Mononuclear cell (primary cell): Measurements from ENCODE around the gene SLC22A12. TPM values are rescaled to one million over a fixed set of nuclear protein-coding genes. Genes with fewer than 3 reads are reported as not detected.
"Not testable (repeated sequence)": the region's sequence is repeated elsewhere in the genome, so short reads cannot be mapped to it uniquely, and the experiment has no call there.

Experiments
- H3K27me3 ChIP-seq: 2 replicates; pipeline ENCODE4 v1.6.0; 2011; ENCODE audit warnings: low read length, control low read depth; ENCODE audit not compliant: insufficient read depth
- H3K4me1 ChIP-seq: 2 replicates; pipeline ENCODE4 v1.5.1; 2011; ENCODE audit warnings: mild to moderate bottlenecking, low read length, control low read depth; ENCODE audit not compliant: insufficient read depth
- H3K4me3 ChIP-seq: 2 replicates; pipeline ENCODE4 v1.5.1; 2011; ENCODE audit warnings: mild to moderate bottlenecking, low read length, moderate library complexity
- H3K9me3 ChIP-seq: 2 replicates; pipeline ENCODE4 v1.5.1; 2011; ENCODE audit warnings: low read depth, mild to moderate bottlenecking, control low read depth, low read length
- total RNA-seq: library from RNA; depleted of rRNA; stranded (reverse); fragments of >200 nt; gene quantifications from one replicate; pipeline ENCODE4 v1.2.3, GENCODE V29; 2012

SLC22A12 gene
- total RNA-seq, 1 donor: not detected

- Histone ChIP-seq H3K9me3 (no peaks in the 10 kb centered on the region), H3K4me1 (no peaks in the 10 kb centered on the region), H3K4me3 (no peak overlapping the region), H3K27me3 (no peaks in the 10 kb centered on the region)
These were observed 525 bp downstream of the SLC22A12 start for GRCh38 chr11:64591257-64592233.

DNA sequence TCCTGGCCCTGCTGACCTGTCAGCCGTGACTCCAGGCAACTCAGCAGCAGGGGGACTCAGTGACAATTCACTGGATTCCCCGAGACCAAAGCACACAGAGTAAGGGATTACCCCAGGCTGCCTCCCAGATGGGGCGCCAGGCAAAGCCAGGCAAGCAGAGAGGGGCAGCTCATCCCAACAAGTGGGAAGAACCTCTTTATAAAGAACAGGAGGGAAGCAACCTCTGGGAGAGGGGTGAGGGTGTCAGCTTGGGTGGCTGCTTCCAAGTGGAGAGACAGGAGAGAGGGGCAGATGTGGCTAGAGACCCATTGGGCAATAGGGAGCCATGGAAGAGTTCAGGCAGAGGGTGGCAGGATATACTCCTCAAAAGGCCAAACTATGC, 1.2 kb downstream of the SLC22A12 start:
- no peak overlapping the region for H3K4me3 ChIP-seq
- no peaks in the 10 kb centered on the region for H3K27me3 ChIP-seq
- H3K9me3 ChIP-seq: no peaks in the 10 kb centered on the region
- H3K4me1 ChIP-seq: no peaks in the 10 kb centered on the region

DNA sequence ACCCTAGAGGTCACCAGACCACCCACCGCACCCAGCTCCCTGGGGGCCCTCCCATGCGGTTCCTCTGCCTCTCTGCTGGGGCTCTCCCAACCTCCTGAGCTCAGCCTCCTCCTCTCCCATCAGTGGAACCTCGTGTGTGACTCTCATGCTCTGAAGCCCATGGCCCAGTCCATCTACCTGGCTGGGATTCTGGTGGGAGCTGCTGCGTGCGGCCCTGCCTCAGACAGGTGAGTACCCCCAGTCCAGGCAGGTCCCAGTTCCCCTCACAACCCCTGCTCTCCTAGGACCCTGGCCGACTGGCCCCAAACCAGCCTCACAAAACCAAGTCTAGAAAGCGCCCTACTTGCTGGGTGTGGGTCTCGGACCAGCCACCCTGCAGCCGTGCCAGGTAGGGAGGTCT, 1.6 kb downstream of the SLC22A12 start:
- H3K4me3 ChIP-seq: no peak overlapping the region
- H3K4me1 ChIP-seq: no peaks in the 10 kb centered on the region
- H3K27me3 ChIP-seq: no peaks in the 10 kb centered on the region
- no peaks in the 10 kb centered on the region for H3K9me3 ChIP-seq

DNA sequence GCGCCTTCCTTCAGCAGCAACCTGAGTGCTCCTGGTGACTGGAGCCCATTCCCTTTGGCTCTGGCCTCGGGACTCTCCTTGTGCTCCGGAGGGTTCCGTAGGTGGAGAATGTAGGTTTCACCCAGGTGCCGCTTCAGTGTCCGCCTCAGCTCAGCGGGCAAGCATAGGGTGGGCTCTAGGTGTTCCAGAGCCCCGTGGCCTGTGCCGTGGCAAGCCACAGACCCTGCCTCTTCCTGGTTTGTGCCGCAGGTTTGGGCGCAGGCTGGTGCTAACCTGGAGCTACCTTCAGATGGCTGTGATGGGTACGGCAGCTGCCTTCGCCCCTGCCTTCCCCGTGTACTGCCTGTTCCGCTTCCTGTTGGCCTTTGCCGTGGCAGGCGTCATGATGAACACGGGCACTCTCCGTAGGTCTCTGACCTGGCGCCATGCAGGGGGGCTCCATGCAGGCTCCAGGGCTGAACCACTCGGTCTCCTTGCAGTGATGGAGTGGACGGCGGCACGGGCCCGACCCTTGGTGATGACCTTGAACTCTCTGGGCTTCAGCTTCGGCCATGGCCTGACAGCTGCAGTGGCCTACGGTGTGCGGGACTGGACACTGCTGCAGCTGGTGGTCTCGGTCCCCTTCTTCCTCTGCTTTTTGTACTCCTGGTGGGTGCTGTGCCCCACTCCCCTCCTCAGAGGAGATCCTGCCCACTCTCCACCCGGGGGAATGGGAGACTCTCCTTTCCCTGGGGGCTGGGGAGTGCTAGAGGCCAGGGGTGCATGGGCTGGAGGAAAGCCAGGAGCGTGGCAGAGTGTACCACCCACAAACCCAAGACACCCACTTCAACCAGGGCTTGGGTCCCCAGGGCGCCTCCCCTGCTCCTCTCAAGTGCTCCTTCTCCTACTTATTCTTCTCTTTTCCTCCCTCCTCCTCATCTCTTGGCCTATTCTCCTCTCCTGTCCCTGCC, 2.4 kb downstream of the SLC22A12 start:
- H3K9me3 ChIP-seq: no peaks in the 10 kb centered on the region
- H3K4me1 ChIP-seq: no peaks in the 10 kb centered on the region
- H3K27me3 ChIP-seq: no peaks in the 10 kb centered on the region

GRCh38 chr11:64594159-64594939, 3.3 kb downstream of the SLC22A12 start:
- H3K4me3 ChIP-seq: no peak overlapping the region
- no peaks in the 10 kb centered on the region for H3K4me1 ChIP-seq
- H3K27me3 ChIP-seq: no peaks in the 10 kb centered on the region
- no peaks in the 10 kb centered on the region for H3K9me3 ChIP-seq

More for the DNA sequence above, 2.4 kb downstream of the SLC22A12 start:
- no peak overlapping the region for H3K4me3 ChIP-seq

GRCh38 chr11:64595922-64596321, 4.9 kb downstream of the SLC22A12 start:
- H3K4me3 ChIP-seq, H3K4me1 ChIP-seq, H3K27me3 ChIP-seq, H3K9me3 ChIP-seq: not testable (repeated sequence)

GRCh38 chr11:64597671-64598101, 6.7 kb downstream of the SLC22A12 start:
- H3K9me3 ChIP-seq: no peaks in the 10 kb centered on the region
- H3K4me1 ChIP-seq: no peaks in the 10 kb centered on the region

DNA sequence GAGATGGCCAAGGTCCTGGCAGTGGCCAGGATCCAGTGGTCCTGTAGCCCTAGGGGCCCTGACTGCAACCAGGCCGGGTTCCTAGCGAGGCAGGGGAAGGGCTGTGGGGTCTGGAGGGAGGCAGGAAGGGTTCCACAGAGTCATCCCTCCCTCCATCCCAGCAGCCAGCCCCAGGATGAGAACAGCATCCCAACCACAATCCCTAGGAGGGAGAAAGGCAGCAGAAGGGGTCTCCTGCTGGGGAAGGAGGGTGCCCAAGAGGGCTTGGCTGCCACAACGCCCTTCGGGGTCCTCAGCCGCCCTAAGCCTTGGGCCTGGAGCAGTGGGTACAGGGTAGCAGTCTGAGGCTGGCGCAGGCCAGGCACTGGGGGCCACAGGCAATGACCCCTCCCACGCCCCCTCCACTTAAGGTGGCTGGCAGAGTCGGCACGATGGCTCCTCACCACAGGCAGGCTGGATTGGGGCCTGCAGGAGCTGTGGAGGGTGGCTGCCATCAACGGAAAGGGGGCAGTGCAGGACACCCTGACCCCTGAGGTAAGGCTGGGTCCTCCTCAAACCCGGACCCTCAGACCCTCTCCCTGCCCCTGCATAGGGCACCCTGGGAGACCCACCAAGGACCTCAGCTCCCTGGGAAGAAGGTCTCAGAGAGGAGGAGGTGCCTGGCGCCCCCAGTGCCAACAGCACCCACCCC, 7.2 kb downstream of the SLC22A12 start:
- Histone ChIP-seq H3K4me1 (no peaks in the 10 kb centered on the region), H3K9me3 (no peaks in the 10 kb centered on the region), H3K27me3 (no peaks in the 10 kb centered on the region), H3K4me3 (no peak overlapping the region)

More at GRCh38 chr11:64597671-64598101, 6.7 kb downstream of the SLC22A12 start:
- Histone ChIP-seq H3K27me3 (no peaks in the 10 kb centered on the region), H3K4me3 (no peak overlapping the region)

- H3K4me1 ChIP-seq: no peaks in the 10 kb centered on the region
- no peak overlapping the region for H3K4me3 ChIP-seq
- no peaks in the 10 kb centered on the region for H3K9me3 ChIP-seq
- no peaks in the 10 kb centered on the region for H3K27me3 ChIP-seq
These were observed 8.0 kb downstream of the SLC22A12 start for GRCh38 chr11:64598797-64599697.

DNA sequence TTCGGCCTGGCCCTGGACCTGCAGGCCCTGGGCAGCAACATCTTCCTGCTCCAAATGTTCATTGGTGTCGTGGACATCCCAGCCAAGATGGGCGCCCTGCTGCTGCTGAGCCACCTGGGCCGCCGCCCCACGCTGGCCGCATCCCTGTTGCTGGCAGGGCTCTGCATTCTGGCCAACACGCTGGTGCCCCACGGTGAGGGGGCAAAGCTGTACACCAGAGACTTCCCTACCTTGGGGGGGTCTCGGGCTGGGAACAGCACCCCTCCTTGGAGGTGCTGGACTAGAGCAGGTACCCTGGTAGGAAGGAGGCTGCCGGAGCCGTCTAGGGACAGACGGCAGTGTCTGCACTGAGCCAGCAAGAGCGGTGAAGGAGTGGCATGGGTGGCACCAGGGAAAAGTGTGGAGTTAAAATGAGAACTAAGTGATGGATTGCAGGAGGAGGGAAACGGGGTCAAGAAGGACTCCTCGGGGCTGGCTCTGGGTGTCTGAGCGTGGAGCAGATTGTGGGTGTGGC, 8.7 kb downstream of the SLC22A12 start:
- Histone ChIP-seq H3K4me3 (no peak overlapping the region), H3K27me3 (no peaks in the 10 kb centered on the region), H3K4me1 (no peaks in the 10 kb centered on the region), H3K9me3 (no peaks in the 10 kb centered on the region)

- Histone ChIP-seq H3K27me3 (no peaks in the 10 kb centered on the region), H3K9me3 (no peaks in the 10 kb centered on the region), H3K4me1 (no peaks in the 10 kb centered on the region), H3K4me3 (no peak overlapping the region)
These were observed 9.4 kb downstream of the SLC22A12 start for GRCh38 chr11:64600281-64600992.

GRCh38 chr11:64601605-64602465, 10.8 kb downstream of the SLC22A12 start:
- Histone ChIP-seq H3K4me1 (no peaks in the 10 kb centered on the region), H3K9me3 (no peaks in the 10 kb centered on the region)

More at GRCh38 chr11:64601605-64602465, 10.8 kb downstream of the SLC22A12 start:
- Histone ChIP-seq H3K27me3 (no peaks in the 10 kb centered on the region), H3K4me3 (no peak overlapping the region)
